Activated T-cell treated with anti-CD3 and anti-CD28 coated beads, Interleukin-2, amount 50 U/mL, for 24 hours (primary cell): ENCODE results near the gene VRK3.
"Not testable (repeated sequence)": the region's sequence is repeated elsewhere in the genome, so short reads cannot be mapped to it uniquely, and the experiment has no call there.

Experiments
- DNase-seq: peaks from one replicate; pipeline ENCODE4 v3.0.0-alpha.2; 2020
- H3K27ac Mint-ChIP-seq: 2 replicates; pipeline ENCODE4 v1.8.0; 2020; ENCODE audit warnings: mild to moderate bottlenecking, mixed read lengths
- H3K27me3 Mint-ChIP-seq: 2 replicates; pipeline ENCODE4 v1.8.0; 2020; ENCODE audit warnings: mixed read lengths
- H3K36me3 Mint-ChIP-seq: 2 replicates; pipeline ENCODE4 v1.8.0; 2020; ENCODE audit warnings: low read depth, mixed read lengths
- H3K4me1 Mint-ChIP-seq: 2 replicates; pipeline ENCODE4 v1.8.0; 2020; ENCODE audit warnings: low read depth, mixed read lengths
- H3K4me3 Mint-ChIP-seq: 2 replicates; pipeline ENCODE4 v1.8.0; 2020; ENCODE audit warnings: mild to moderate bottlenecking, moderate library complexity, mixed read lengths
- H3K9me3 Mint-ChIP-seq: 2 replicates; pipeline ENCODE4 v1.8.0; 2020; ENCODE audit warnings: mixed read lengths

VRK3 gene

DNA sequence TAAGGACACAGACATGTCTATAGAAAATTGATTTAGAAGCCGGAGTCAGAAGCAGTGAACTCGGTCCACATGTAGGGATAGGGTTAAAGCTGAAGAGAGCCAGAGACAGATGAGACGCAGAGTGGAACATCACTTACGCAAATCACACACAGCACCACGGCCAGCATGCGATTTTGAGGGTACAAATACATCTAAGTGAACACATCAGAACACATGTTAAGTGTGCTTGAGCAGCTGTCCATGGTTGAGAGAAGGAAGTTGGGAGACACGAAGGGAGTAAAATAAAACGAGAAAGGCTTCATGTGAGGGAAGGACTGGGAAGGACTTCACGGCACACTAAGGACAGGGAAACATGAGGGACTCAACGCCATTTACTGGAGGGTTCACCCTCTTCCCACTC lies 38.8 kb downstream of the VRK3 start:
- Mint-ChIP-seq H3K27ac (no peak overlapping the region), H3K27me3 (no peaks in the 10 kb centered on the region), H3K36me3 (peaks cover 88% of the 10 kb centered on the region), H3K4me1 (peaks cover 23% of the 10 kb centered on the region), H3K4me3 (no peak overlapping the region), H3K9me3 (no peaks in the 10 kb centered on the region)
- DNase-seq, result no peak

DNA sequence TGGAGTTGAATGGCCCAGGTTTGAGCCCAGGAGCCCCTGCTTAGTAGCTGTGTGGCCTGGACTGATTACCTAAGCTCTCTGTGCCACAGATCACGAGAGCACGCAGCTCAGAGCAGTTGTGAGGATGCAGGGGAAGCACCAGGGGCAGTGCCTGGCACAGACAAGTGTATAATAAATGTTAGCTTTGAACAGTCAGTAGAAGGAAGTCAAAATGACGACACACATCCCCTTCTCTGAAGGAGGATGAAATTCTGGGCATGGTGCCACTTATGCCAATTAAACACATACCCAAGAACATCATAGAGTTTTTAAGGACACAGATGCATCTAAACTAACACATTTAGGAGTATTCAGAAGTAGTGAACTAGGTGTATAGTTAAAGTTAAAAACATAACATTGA lies 39.3 kb downstream of the VRK3 start:
- Mint-ChIP-seq H3K27me3 (no peaks in the 10 kb centered on the region), H3K9me3 (no peaks in the 10 kb centered on the region), H3K4me1 (peaks cover 23% of the 10 kb centered on the region), H3K27ac (no peak overlapping the region), H3K36me3 (peaks cover 84% of the 10 kb centered on the region), H3K4me3 (no peak overlapping the region)
- DNase-seq, result no peak

DNA sequence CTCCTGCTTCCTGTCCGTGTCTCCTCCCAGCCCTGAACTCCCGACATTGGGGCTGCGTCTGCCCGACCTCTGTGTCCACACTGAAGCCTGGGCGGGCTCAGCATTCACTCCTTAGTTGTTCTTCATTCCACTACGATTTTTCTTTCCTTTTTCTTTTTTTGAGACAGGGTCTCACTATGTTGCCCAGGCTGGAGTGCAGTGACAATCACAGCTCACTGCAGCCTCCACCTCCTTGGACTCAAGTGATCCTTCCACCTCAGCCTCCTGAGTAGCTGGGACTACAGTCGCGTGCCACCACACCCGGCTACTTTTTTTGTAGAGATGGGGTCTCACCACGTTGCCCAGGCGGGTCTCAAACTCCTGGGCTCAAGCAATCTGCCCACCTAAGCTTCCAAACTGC lies 40.7 kb downstream of the VRK3 start:
- H3K27me3 Mint-ChIP-seq, result no peaks in the 10 kb centered on the region
- H3K4me1 Mint-ChIP-seq, result peaks cover 23% of the 10 kb centered on the region
- no peak overlapping the region for H3K4me3 Mint-ChIP-seq
- H3K27ac Mint-ChIP-seq, result peak overlapping the region; percentile 20
- peaks cover 78% of the 10 kb centered on the region for H3K36me3 Mint-ChIP-seq
- no peaks in the 10 kb centered on the region for H3K9me3 Mint-ChIP-seq
- DNase-seq, result no peak

DNA sequence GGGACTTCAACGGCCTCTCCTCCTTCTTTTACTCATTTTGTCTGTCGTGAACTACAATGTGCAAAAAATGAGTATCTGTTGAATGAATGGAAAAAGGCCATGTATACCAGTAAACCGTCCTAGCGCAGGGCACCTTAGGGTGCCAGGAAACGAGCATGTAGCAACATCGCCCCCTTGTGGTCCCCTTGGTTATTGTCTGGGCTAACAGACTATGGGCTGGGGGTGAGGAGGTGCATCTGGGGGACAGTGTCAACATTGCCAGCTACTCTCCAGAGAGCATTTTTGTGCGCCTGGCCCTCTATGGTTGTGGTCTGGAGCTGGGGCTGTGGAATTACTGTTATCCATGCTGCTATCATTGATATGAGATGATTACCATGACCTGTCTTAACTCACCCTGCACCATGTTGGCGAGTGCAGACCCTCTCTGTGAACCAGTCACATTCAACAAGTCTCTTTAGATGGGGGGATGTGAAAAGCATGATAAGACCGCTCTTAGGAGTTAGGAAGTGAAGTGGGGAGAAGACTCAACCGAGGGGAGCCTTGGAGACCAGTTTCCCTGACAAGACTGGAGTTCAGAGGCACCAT lies 41.4 kb downstream of the VRK3 start:
- no peaks in the 10 kb centered on the region for H3K9me3 Mint-ChIP-seq
- no peaks in the 10 kb centered on the region for H3K27me3 Mint-ChIP-seq
- no peak overlapping the region for H3K4me3 Mint-ChIP-seq
- DNase-seq, result peak; percentile 86
- H3K36me3 Mint-ChIP-seq, result peaks cover 77% of the 10 kb centered on the region
- H3K27ac Mint-ChIP-seq, result no peak overlapping the region
- H3K4me1 Mint-ChIP-seq, result peaks cover 16% of the 10 kb centered on the region

DNA sequence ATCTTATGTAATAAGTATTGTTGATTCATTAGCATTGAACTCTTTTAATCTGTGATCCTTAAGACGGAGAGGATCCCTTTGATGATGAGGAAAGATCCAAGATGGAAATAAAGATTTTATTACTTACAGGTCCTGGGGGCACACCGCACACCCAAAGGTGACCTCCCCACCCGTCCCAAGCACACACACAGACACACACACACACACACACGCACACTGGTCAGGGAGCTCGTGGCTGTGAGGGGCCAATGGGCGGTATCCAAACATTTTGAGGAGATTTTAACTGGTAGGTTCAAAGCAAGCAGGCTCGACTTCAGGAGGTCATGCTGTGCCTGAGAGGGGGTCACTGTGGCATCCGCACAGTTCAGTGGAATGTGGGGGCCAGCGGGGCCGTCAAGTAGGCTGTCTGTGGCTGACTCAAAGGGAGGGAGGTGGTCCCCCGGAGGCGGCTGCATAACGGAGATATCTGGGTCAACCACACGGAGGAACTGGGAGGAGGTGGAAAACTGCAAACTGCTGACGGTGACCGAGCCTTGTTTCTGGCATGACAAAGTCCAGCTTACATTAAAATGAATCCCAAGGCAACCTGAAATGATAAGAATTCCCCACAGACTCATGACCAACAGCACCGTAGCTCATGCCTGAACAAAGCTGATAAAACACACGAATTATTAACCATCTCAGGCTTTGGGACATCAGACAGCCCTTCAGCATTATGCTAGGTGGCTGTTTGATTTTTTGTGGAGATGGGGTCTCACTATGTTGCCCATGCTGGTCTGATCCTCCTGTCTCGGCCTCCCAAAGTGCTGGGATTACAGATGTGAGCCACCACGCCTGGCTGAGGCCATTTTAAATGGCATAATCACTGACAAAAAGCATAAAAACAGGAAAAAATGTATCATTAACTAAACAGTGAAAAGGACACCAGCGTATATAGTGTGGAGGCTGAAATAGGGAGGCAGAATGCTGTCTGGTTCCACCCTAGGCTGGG lies 43.3 kb downstream of the VRK3 start:
- Mint-ChIP-seq H3K4me3 (no peak overlapping the region), H3K27me3 (no peaks in the 10 kb centered on the region), H3K27ac (no peak overlapping the region), H3K4me1 (peaks cover 5% of the 10 kb centered on the region), H3K36me3 (peaks cover 77% of the 10 kb centered on the region), H3K9me3 (no peaks in the 10 kb centered on the region)
- no peak for DNase-seq

DNA sequence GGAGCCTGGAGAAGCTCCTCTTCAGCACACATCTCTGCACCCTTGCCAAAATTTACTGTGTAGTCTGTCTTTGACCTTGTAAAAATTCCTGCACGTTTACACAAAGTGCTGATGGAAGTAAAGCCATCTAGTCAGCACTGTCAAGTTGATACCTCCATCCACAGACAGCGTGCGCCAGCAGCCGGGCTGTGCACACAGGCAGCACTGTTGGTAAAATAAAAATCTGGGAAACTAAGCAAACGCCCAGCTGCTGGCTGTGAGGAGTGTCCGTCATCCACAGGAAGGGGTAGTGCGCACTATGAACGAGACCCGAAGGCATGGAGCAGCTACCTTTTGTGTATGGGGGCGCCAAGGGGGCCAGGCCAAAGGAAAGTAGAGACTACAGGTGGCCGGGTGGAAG lies 46.8 kb downstream of the VRK3 start:
- H3K27ac Mint-ChIP-seq, result no peak overlapping the region
- H3K36me3 Mint-ChIP-seq, result peaks cover 67% of the 10 kb centered on the region
- no peaks in the 10 kb centered on the region for H3K27me3 Mint-ChIP-seq

DNA sequence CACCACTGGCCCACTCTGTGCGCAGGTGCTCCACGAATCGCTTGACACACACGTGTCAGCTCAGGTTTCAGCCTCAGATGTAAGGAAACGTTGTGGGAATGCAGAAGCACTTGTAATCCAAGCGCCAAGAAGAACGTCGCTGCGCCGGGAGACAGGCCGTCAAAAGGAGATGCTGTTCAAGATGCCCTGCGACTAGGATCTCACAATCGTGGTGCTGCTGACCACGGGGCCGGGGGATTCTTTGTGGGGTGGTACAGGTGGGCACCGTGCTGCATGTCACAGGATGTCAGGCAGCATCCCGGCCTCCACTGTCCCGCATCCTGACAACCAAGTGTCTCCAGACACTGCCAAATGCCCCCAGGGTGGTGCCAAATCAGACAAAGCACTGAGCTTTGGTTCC lies 47.3 kb downstream of the VRK3 start:
- Mint-ChIP-seq H3K27me3 (no peaks in the 10 kb centered on the region), H3K4me3 (no peak overlapping the region), H3K36me3 (peaks cover 67% of the 10 kb centered on the region), H3K4me1 (no peaks in the 10 kb centered on the region), H3K9me3 (no peaks in the 10 kb centered on the region), H3K27ac (no peak overlapping the region)
- DNase-seq, result no peak

More for the DNA sequence above, 46.8 kb downstream of the VRK3 start:
- Mint-ChIP-seq H3K4me3 (no peak overlapping the region), H3K4me1 (no peaks in the 10 kb centered on the region), H3K9me3 (no peaks in the 10 kb centered on the region)
- no peak for DNase-seq

DNA sequence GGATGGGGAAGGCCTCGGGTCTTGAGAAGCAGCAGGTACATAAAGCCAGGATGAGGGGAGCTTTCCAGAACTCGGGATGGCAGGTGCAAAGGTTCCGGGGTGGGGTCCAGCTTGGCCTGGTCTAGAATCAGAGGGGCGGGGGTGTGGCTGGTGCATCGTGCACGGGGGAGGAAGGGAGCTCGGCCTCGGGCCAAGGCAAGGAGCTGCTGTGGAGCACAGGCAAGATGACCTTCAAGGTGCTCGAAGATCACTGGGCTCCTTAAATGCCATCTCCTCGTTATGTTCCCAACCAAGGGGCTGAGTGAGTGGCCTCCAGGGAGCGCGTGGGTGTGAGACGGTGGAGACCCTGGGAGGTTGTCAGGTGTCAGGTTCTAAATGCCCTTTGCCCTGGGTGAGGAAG lies 48.1 kb downstream of the VRK3 start:
- Mint-ChIP-seq H3K36me3 (peaks cover 60% of the 10 kb centered on the region), H3K27ac (no peak overlapping the region), H3K27me3 (no peaks in the 10 kb centered on the region)

DNA sequence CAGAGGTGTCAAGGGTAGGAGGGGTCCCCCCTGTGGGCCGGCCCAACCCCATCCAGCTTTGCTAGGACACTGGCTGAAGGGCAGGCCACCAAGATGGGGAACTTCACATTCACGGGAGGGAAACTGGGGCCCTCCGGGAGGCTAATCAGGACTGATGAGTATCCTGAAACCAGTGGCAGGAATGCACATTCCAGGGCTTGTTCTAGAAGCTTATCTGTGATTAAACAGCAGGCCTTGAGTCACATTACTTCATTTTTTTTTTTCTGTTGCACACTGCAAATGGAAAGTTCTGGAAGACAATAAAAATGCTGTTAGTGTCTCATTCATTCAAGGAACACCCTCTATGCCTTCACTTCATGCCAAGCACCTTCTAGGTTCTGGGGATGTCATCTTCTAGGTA lies 48.7 kb downstream of the VRK3 start:
- no peaks in the 10 kb centered on the region for H3K27me3 Mint-ChIP-seq
- no peaks in the 10 kb centered on the region for H3K4me1 Mint-ChIP-seq
- DNase-seq, result no peak
- H3K36me3 Mint-ChIP-seq, result peaks cover 54% of the 10 kb centered on the region
- no peaks in the 10 kb centered on the region for H3K9me3 Mint-ChIP-seq
- no peak overlapping the region for H3K27ac Mint-ChIP-seq
- H3K4me3 Mint-ChIP-seq, result no peak overlapping the region

More for the DNA sequence above, 48.1 kb downstream of the VRK3 start:
- no peaks in the 10 kb centered on the region for H3K4me1 Mint-ChIP-seq
- no peak overlapping the region for H3K4me3 Mint-ChIP-seq
- no peak for DNase-seq
- no peaks in the 10 kb centered on the region for H3K9me3 Mint-ChIP-seq

DNA sequence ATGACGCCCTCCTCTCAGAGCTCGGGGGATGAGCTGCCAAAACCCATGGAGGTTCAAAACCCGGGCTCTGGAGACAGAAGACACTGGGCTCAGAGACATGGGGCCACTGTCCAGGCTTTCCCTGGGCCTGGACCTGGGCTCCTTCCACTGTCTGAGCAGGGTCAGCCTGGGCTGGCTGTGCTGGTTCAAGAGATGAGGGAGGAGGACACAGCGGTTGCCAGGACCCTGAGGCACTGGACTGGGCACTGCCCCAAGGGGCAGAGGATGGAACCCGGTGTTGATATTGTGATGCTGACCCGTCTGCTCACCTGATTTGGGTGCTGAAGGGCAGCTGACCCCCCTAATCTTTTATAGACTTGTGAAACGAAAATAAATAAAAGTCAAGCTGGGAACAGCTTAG lies 50.1 kb downstream of the VRK3 start:
- Mint-ChIP-seq H3K4me1 (no peaks in the 10 kb centered on the region), H3K27me3 (no peaks in the 10 kb centered on the region), H3K27ac (peak overlapping the region; percentile 50), H3K4me3 (no peak overlapping the region), H3K9me3 (no peaks in the 10 kb centered on the region), H3K36me3 (peaks cover 45% of the 10 kb centered on the region)
- DNase-seq, result no peak

DNA sequence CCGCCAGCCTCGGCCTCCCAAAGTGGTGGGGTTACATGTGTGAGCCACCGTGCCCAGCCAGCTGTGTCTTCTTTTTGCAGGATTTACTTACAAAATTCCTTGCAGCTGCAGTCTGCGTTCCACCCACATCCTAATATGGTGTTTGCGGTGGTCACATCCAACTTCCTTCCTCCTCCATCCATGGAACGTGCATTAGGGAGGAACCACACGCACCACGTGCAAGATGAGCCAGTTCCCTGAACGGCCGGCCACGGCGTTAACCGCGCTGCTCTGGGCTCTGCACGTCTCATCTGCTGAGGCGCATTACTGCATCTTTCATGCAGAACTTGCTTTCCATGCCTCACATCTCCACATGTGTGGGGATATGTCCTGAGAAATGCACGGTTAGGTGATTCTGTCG lies 51.2 kb downstream of the VRK3 start:
- H3K27ac Mint-ChIP-seq, result no peak overlapping the region
- H3K27me3 Mint-ChIP-seq, result peaks cover 3% of the 10 kb centered on the region
- no peak overlapping the region for H3K4me3 Mint-ChIP-seq
- no peaks in the 10 kb centered on the region for H3K4me1 Mint-ChIP-seq
- H3K36me3 Mint-ChIP-seq, result peaks cover 41% of the 10 kb centered on the region
- DNase-seq, result no peak
- no peaks in the 10 kb centered on the region for H3K9me3 Mint-ChIP-seq

DNA sequence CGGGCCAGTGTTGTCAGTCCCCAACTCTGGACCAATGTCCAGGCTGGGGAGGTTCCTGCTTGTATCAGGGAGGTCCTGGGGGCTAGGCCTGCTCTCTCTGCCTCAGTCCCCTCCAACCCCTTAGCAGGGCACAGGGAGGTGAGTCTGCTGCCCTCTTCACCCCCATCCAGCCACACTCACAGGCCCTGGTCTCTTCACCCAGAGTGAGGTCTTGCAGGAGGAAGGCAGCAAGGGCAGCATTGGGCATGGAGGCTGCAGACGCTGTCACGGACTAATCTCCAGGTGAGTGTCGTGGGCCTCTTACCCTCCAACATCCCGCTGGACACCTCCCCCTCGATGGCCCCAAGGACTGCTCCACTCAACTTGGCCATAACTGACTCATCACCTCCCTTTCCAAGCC lies 52.3 kb downstream of the VRK3 start:
- no peaks in the 10 kb centered on the region for H3K9me3 Mint-ChIP-seq
- H3K27me3 Mint-ChIP-seq, result peaks cover 11% of the 10 kb centered on the region
- peaks cover 29% of the 10 kb centered on the region for H3K36me3 Mint-ChIP-seq
- no peak overlapping the region for H3K27ac Mint-ChIP-seq
- no peak for DNase-seq
- H3K4me1 Mint-ChIP-seq, result no peaks in the 10 kb centered on the region
- H3K4me3 Mint-ChIP-seq, result no peak overlapping the region

DNA sequence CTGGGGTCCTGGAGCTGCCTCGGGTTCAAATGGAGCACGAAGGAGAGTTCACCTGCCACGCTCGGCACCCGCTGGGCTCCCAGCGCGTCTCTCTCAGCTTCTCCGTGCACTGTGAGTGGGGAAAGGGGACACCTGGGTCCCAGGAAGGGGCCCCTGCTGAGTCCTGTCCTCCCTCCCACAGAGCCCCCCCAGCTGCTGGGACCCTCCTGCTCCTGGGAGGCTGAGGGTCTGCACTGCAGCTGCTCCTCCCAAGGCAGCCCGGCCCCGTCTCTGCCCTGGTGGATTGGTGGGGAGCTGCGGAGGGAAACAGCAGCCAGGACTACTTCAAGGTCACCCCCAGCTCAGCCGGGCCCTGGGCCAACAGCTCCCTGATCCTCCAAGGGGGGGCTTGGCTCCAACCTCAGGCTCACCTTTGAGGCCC lies 53.2 kb downstream of the VRK3 start:
- no peak overlapping the region for H3K4me3 Mint-ChIP-seq
- H3K9me3 Mint-ChIP-seq, result no peaks in the 10 kb centered on the region
- no peak for DNase-seq
- H3K36me3 Mint-ChIP-seq, result peaks cover 21% of the 10 kb centered on the region
- H3K4me1 Mint-ChIP-seq, result no peaks in the 10 kb centered on the region
- no peak overlapping the region for H3K27ac Mint-ChIP-seq
- peaks cover 13% of the 10 kb centered on the region for H3K27me3 Mint-ChIP-seq

DNA sequence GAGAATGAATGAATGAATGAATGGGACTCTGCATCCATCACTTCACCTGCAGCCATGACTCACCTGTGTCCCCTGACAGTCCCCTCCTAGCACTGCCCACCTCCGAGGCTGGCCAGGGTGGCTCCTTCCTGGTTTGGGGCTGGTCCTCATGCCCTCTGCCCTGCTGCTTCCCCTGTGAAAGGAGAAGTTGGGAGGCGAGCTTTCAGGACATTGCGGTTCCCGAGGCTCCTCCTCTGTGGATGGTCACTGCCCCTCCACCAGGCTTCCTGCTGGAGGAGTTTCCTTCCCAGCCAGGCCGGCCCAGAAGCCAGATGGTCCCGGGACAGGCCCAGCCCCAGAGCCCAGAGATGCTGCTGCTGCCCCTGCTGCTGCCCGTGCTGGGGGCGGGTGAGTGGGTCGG lies 55.8 kb downstream of the VRK3 start:
- not testable (repeated sequence) for H3K4me3 Mint-ChIP-seq, H3K36me3 Mint-ChIP-seq, DNase-seq, H3K4me1 Mint-ChIP-seq, H3K27ac Mint-ChIP-seq, H3K9me3 Mint-ChIP-seq
- H3K27me3 Mint-ChIP-seq, result peaks cover 20% of the 10 kb centered on the region

DNA sequence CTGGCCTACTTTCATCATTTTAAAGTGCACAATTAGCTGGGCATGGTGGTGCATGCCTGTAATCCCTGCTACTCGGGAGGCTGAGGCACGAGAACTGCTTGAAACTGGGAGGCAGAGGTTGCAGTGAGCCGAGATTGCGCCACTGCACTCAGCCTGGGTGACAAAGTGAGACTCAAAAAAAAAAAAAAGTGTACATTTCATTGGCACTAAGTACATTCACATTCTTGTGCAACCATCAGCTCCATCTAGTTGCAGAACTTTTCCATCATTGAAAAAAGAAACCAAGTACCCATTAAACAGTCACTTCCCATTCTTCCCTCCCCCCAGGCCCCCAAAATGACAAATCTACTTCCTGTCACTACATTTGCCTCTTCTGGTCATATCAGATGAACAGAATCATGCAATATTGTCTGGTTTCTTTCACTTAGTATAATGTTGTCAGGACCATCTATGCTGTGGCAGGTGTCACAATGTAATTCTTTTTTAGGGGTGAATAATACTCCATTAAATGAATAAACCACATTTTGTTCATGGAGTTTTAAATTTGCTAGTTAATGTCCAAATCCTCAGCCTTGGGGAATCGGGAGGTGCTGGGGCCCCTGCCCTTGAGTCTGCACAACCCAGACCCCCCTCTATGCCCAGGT lies 56.8 kb downstream of the VRK3 start:
- Mint-ChIP-seq H3K4me1 (no peaks in the 10 kb centered on the region), H3K27ac (no peak overlapping the region), H3K4me3 (no peak overlapping the region)

More for the DNA sequence above, 56.8 kb downstream of the VRK3 start:
- Mint-ChIP-seq H3K36me3 (no peaks in the 10 kb centered on the region), H3K27me3 (peaks cover 20% of the 10 kb centered on the region), H3K9me3 (no peaks in the 10 kb centered on the region)
- DNase-seq, result no peak
